Measurements from ENCODE around the gene DNMT3A.
"Not testable (repeated sequence)": the region's sequence is repeated elsewhere in the genome, so short reads cannot be mapped to it uniquely, and the experiment has no call there.

The DNMT3A gene

GRCh38 chr2:25280051-25280687, 61.6 kb downstream of the DNMT3A start:
- no peak for DNase-seq

- peak; percentile 88 for DNase-seq
Observed at GRCh38 chr2:25279091-25279651, 62.6 kb downstream of the DNMT3A start.

- DNase-seq, result peak; percentile 86
Observed at GRCh38 chr2:25276569-25277465, 64.9 kb downstream of the DNMT3A start.

GRCh38 chr2:25275575-25275965, 66.2 kb downstream of the DNMT3A start:
- DNase-seq, result no peak

GRCh38 chr2:25274868-25275574, 66.7 kb downstream of the DNMT3A start:
- DNase-seq, result peak; percentile 78

DNA sequence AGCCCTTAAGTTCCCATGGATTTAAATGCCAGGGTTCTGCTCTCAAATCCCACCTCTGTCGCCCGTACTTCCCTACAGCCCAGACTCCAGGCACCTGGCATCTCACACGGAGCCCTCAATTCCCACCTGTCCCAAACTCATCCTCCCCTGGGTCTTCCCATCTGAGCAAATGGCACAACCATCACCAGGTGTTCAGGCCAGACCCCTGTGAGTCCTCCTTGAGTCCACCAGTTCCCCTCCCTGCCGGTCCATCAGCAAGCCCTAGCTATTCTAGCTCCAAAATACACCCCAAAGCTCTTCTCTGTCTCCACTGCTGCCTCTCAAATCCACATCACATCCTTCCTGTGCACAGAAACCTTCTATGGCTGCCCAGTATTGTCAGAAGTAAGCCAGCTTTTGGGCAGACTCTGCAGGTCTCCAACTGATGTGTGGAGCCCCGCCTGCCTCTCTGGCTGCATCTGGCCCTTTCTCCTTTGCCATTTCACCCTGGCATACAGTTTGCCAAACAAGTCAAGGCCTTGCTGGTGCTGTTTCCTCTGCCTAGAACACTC, 67.7 kb downstream of the DNMT3A start:
- DNase-seq, result no peak

- not testable (repeated sequence) for DNase-seq
Observed at GRCh38 chr2:25272705-25273104, 69.0 kb downstream of the DNMT3A start.

- DNase-seq, result no peak
Observed at GRCh38 chr2:25270061-25270460, 71.7 kb downstream of the DNMT3A start.

- no peak for DNase-seq
Observed at GRCh38 chr2:25269233-25269632, 72.5 kb downstream of the DNMT3A start.

DNA sequence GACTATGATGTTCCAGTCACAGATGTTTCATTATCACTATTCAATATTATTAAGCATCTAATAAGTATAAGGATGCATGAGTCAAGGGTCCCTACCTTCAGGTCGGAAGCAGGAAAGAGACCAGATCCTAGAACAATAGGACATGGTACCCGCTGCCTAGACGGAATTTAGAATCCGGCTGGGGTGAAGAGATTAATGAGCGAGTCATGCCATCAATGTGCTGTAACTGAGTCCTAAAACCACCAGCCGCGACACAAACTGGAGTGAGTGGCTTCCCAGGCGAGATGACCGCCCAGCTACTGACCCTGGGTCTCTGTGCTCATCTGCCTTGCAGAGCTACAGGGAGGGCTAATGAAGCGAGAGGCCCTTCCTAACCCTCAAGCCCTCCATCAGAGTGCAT, 73.6 kb downstream of the DNMT3A start:
- DNase-seq, result no peak

DNA sequence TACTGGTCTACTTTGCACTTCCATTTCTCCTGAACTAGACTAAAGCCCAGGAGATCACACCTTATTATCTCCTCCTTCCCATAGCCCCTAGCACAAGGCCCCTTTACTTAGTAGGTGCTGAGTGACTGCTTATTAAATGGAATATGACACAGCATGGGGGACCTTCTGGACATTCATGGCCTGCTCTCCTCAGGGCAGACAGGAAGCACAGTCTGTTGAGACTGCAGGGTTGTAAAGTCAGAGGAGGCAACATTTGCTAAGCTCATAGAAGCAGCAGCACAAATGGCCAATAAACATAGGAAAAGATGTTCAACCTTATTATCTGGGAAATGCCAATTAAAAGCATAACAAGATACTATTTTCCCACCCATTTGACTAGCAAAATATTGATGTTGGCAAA, 75.3 kb downstream of the DNMT3A start:
- DNase-seq, result no peak

DNA sequence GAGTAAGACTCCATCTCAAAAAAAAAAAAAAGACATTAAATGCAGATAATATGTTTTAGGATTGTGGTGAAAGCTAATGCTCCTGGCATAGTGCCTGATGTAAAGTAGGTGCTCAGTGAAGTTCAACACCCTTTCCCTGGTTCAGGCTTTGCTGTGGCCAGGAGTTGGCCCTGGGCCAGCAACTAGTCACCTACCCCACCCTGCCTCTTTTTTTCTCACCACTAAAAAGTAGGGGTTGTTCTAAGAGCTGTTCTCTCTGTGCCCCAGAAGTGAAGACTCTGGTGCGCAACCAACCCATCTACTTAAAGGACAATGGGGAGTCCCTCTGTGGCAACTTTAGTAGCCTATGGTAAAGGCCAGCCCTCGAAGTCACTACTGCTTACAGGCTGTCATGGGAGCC, 75.9 kb downstream of the DNMT3A start:
- peak; percentile 72 for DNase-seq

- DNase-seq, result no peak
Observed at GRCh38 chr2:25265001-25265400, 76.7 kb downstream of the DNMT3A start.

DNA sequence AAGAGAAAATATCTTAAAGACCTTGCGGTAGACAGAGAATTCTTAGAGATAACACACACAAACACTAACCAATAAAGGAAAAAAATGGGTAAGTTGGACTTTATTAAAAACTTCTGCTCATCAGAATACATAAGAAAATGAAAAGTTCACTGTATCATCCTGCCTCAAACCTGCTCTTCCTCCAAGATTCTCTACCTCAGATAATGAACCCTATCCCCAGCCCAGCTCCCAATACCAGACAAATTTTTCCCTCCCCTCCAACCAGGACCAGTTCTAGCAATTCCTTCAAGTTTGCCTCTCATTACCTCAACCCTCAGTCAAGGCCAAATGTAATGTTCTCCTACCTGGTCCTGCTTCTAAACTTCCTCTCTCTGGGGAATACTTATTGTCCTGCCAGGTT, 79.4 kb downstream of the DNMT3A start:
- DNase-seq, result no peak

DNA sequence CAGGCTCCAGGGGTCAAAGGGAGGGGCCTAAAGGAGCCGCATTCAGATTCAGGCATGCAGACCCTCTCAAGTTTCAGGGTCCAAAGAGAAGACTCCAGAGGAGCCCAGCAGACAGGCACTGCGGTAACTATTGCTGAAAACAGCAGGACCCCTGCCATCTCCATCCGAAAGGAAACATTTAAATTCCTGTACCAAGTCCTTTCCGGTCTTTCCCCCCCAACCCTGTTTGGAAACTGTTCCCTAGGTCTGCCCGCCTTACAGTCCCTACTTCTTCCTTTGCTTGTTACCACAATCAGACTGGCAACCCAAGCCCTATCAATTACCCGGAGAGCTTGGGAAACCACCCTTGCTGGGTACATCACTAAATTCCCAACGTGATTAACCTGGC, 82.0 kb downstream of the DNMT3A start:
- no peak for DNase-seq

GRCh38 chr2:25258847-25259736, 82.6 kb downstream of the DNMT3A start:
- no peak for DNase-seq

DNA sequence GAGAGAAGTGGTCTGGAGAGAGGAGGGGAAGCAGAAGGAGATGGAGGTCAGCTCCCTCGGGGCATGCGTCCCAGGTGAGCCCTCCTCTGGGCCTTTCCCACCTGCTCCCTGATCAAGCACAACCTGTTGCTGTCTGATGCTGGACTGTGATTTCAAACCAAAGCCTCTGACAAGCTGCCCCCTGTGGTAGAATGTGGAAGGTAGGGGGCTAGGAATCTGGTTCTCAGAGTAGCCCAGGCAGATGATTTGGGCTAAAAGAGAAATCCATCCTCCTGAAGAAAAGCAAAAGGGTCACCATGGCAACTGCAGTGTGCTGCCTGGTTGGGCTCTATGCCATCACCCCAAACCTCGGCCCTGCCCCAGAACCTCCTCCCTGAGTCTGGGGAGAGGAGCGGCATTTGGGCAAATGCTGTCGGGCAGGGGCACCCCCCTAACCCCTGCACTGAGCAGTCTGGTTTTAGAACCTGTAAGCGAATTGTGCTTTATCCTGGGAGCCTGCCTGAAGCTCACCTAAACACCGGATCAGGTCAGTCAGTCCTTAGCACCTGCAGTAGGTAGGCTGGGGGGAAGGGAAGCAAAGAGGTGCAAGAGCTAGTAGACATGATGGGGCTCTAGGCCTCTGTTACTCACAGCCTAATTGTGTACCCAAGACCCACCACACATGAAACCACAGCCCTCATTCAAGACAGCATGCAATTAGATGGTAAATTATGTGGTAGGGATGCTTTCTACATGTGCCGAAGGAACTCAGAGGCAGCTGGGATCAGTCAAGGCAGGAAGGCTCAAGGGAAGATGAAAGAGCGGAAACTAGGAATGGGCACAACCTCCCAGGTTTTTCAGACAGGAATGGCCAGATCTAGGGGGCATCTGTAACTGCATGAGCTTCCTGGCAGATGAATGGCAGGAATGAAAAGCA, 83.5 kb downstream of the DNMT3A start:
- no peak for DNase-seq

DNA sequence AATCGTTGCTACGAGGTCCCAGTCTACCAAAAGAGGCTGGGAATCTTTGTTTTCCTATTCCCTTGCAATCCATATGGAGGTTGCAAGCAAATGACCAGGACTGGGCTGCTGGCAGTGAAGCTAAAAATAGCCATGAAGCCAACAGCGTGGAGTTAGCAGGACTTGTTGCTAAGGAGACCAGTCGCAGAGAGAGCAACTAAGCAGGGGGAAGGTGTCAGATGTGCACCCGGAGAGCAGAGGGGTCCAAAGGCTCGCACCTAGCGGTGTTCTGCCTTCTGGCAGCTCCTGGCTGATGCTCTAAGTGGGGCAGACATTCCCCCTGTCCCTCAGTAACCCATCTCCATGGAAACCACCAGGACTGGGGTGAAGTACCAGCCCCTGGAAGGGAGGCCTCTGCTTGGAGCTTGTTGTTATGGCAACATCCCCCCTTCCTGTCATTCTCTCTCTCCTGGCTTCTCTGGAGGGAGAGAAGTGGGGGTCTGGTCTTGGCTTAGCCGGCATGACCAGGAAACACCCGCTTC, 84.6 kb downstream of the DNMT3A start:
- no peak for DNase-seq

DNA sequence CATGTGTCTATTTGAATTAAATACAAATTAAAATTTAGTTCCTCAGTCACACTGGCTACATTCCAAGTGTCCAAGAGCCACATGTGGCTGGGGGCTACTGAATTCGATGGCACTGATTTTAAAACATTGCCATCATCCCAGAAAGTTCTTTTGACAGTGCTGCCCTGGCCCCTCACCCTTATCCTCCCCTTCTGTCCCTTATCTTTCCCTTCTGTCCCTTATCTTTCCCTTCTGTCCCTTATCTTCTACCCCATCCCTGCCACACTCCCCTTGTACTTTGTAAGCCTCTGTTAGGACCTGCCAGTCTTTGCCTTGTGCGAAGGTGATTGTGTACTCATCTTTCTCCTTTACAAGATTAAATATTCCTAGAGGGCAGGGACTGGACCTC, 85.2 kb downstream of the DNMT3A start:
- peak; percentile 46 for DNase-seq

DNA sequence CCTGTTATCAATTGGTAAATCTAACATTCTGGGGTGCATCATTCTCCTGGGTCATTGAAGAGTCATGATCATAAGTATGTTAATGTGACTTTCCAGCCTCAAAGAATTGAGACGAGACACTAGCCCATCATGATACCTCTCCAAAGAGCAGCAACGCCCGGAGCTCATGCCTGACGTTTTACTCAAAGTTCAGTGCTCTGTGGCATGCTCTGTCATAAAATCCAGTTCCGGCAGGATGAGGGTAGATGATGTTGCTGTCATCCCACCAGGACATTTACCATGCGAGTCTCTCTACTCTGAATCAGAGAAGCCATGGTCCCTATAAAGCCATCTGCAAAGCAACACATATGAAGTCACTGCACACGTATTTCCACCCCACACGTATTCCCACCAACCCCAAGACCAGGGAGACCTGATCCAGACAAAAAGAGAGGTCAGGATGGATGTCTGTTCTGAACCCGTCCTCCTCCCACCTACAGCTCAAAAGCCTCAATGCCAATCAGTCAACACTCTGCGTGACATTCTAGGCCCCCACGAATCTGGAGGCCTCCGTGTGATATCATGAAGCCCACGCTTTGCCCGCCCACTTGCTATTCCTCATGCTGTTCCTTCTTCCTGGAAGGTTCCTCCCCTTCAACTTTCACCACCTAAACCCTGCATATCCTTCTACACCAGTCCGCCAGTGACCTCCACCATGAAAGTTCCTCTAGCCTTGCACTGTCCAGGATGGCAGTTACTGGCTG, 85.8 kb downstream of the DNMT3A start:
- DNase-seq, result no peak

Measured in hematopoietic multipotent progenitor cell treated with erythropoietin and hydrocortisone succinate and interleukin-3 and kit ligand, for 4 days (in vitro differentiated cells).